ENCODE measurements around the gene MICAL3.

GRCh38 chr22:17880020-17880419 lies 144.3 kb downstream of the MICAL3 start:
- TF ChIP-seq, protein P1, sequence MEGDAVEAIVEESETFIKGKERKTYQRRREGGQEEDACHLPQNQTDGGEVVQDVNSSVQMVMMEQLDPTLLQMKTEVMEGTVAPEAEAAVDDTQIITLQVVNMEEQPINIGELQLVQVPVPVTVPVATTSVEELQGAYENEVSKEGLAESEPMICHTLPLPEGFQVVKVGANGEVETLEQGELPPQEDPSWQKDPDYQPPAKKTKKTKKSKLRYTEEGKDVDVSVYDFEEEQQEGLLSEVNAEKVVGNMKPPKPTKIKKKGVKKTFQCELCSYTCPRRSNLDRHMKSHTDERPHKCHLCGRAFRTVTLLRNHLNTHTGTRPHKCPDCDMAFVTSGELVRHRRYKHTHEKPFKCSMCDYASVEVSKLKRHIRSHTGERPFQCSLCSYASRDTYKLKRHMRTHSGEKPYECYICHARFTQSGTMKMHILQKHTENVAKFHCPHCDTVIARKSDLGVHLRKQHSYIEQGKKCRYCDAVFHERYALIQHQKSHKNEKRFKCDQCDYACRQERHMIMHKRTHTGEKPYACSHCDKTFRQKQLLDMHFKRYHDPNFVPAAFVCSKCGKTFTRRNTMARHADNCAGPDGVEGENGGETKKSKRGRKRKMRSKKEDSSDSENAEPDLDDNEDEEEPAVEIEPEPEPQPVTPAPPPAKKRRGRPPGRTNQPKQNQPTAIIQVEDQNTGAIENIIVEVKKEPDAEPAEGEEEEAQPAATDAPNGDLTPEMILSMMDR (IDR thresholded peaks at IDR 0.05) = no peak
- TF ChIP-seq, protein P2, sequence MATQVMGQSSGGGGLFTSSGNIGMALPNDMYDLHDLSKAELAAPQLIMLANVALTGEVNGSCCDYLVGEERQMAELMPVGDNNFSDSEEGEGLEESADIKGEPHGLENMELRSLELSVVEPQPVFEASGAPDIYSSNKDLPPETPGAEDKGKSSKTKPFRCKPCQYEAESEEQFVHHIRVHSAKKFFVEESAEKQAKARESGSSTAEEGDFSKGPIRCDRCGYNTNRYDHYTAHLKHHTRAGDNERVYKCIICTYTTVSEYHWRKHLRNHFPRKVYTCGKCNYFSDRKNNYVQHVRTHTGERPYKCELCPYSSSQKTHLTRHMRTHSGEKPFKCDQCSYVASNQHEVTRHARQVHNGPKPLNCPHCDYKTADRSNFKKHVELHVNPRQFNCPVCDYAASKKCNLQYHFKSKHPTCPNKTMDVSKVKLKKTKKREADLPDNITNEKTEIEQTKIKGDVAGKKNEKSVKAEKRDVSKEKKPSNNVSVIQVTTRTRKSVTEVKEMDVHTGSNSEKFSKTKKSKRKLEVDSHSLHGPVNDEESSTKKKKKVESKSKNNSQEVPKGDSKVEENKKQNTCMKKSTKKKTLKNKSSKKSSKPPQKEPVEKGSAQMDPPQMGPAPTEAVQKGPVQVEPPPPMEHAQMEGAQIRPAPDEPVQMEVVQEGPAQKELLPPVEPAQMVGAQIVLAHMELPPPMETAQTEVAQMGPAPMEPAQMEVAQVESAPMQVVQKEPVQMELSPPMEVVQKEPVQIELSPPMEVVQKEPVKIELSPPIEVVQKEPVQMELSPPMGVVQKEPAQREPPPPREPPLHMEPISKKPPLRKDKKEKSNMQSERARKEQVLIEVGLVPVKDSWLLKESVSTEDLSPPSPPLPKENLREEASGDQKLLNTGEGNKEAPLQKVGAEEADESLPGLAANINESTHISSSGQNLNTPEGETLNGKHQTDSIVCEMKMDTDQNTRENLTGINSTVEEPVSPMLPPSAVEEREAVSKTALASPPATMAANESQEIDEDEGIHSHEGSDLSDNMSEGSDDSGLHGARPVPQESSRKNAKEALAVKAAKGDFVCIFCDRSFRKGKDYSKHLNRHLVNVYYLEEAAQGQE (IDR thresholded peaks at IDR 0.05; ENCODE audit: insufficient read depth in 1 of 2, low read depth in 2 of 2, low read length in 1 of 2) = no peak
- TF ChIP-seq SIN3A (IDR thresholded peaks at IDR 0.05; ENCODE audit: borderline replicate concordance, insufficient read depth, low read depth, low read length) = no peak
- TF ChIP-seq TCF7L2 (IDR thresholded peaks at IDR 0.05; ENCODE audit: low read depth, low read length) = no peak

All from Panc1 (cell line).